SW 1271 (cell line): ENCODE measurements around the gene SHANK2.

ENCODE experiments used
- DNase-seq, 2 experiments: peaks; one replicate each; lab custom pipeline; 2025; lab: John Stamatoyannopoulos, UW

Gene SHANK2

GRCh38 chr11:71202598-71202944, 49.8 kb downstream of the SHANK2 start:
- no peak for DNase-seq
